GM20000 (cell line): ENCODE results near the gene PACS1.
A peak's percentile ranks its signal among the peaks of the same experiment; 100 is the strongest.

ENCODE experiments used
- DNase-seq: peaks from one replicate; pipeline ENCODE4 v3.0.0; 2012; ENCODE audit warnings: low spot score
- TF ChIP-seq, protein P1 (sequence below): IDR thresholded peaks from 2 replicates; pipeline ENCODE4 v1.5.1; 2012; ENCODE audit warnings: mild to moderate bottlenecking, control low read depth; ENCODE audit errors: extremely low read depth, missing control alignments

PACS1 gene

DNA sequence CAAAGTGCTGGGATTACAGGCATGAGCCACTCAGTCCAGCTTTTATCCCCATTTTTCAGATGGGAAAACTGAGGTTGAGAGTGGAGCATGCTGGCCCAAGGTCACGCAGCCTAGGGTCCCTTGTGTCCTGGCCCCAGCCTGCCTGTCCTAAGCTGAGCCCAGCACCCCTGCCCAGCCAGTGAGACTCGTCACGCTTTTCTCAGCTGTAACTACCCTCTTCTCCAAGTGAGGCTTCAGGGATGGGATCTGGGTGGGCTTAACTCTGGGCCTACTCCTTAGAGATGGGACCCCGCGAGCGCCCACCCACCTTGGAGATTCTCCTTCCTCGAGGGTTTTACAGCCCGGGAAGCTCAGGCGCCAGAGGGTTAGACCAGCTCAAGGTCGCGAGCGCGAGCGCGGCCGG lies 221.2 kb downstream of the PACS1 start:
- no peak for DNase-seq
- TF ChIP-seq, protein P1, sequence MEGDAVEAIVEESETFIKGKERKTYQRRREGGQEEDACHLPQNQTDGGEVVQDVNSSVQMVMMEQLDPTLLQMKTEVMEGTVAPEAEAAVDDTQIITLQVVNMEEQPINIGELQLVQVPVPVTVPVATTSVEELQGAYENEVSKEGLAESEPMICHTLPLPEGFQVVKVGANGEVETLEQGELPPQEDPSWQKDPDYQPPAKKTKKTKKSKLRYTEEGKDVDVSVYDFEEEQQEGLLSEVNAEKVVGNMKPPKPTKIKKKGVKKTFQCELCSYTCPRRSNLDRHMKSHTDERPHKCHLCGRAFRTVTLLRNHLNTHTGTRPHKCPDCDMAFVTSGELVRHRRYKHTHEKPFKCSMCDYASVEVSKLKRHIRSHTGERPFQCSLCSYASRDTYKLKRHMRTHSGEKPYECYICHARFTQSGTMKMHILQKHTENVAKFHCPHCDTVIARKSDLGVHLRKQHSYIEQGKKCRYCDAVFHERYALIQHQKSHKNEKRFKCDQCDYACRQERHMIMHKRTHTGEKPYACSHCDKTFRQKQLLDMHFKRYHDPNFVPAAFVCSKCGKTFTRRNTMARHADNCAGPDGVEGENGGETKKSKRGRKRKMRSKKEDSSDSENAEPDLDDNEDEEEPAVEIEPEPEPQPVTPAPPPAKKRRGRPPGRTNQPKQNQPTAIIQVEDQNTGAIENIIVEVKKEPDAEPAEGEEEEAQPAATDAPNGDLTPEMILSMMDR: no peak

DNA sequence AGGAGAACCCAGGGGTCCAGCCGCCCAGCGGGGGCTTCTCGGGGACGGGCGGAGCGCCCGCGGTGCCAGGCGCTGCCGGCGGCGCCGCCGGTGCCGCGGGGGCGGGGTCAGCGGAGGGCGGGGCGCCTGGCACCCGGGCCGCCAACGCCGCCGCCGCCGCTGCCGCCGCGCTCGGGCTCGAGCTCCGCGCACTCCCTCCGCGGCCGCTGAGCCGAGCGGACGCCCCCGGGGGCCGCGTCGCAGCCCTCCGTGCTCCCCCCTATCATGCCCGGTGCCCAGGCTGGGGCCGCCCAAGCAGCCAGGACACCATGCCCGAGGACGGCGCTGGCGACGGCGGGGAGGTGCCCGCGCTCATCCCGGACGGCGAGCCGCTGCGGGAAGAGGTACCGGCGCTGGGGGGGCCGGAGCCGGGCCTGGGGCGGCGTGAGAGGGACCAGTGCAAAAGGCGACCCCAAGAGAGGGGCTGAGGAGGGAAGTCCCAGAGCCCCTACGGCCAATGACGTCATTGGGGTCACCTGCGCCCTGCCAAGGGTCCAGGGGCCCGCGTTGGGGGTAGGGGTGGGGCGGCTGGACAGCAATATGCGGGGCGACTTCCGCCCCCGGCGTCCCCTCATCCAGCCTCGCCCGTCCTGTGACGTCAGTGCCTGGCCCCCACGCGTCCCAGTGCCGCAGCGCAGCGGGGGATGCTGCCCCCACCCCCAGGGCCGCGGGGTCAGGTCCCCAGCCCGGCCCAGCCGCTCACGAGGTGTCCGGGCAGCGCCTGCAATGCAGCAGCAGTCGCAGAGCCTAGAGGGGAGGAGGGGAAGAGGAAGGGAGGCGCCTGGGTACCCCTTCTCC lies 221.9 kb downstream of the PACS1 start, which contains the start of gene TMEM151A:
TMEM151A (plus strand) TSS at position 189 of the 837 bp plus-strand sequence; CDS start at position 309, 120 bp downstream.
- no peak for DNase-seq
- TF ChIP-seq, protein P1: no peak

DNA sequence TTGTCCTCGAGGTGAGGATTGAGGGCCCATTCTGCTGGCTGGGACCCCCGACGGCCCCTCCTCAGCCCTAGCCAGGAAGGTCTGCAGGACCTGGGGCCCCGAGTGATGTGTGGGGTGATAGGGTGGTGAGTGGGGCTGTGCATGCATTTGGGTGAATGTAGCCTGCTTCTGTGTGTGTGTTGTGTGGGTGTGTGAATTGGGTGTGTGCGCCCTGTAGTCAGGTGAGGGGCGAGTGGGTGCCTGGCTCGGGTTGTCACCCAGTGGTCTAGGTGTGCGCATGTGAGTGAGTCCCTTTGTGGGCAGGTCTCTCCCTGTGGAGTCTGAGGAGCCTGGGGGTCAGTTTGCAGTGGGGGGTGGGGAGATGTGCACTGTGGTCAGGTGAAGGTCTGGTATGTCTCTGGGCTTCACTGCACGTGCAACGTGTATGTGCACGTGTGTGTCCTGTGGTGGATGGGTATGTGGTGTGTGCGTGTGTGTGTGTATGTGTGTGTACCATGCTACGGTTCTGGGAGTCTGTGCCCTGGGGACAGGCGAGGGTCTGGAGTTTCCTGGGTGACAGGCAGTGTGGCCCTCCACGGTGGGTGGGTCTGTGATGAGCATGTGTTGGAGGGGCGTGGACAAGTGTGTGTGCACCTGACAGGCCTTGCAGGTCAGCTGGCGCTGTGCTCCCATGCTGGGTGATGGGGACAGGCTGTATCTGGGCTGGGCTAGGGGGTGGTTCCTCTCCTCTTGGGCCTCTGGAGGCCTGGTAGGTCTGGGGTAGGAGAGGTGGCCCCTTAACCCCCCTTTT lies 222.7 kb downstream of the PACS1 start:
- no peak for DNase-seq
- TF ChIP-seq, protein P1: no peak

DNA sequence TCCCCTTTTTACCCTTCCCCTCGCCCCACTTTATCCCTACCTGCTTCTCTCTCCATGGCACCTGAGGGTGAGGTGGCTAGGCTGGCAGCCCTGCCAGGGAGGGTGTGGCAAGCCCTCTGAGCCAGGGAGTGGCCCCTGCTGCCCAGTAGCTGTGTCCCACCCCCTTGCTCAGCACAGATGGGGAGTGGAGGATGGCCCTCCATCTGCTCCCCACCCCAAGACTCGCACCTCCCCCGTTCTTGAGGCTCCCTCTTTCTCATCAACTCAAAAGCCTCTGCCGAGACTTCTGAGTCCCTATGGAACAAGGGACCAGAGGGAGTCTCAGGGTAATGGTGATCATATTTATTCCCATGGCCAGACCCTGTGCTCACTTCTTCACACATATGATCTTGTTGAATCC lies 223.3 kb downstream of the PACS1 start:
- TF ChIP-seq, protein P1: no peak
- DNase-seq: no peak

DNA sequence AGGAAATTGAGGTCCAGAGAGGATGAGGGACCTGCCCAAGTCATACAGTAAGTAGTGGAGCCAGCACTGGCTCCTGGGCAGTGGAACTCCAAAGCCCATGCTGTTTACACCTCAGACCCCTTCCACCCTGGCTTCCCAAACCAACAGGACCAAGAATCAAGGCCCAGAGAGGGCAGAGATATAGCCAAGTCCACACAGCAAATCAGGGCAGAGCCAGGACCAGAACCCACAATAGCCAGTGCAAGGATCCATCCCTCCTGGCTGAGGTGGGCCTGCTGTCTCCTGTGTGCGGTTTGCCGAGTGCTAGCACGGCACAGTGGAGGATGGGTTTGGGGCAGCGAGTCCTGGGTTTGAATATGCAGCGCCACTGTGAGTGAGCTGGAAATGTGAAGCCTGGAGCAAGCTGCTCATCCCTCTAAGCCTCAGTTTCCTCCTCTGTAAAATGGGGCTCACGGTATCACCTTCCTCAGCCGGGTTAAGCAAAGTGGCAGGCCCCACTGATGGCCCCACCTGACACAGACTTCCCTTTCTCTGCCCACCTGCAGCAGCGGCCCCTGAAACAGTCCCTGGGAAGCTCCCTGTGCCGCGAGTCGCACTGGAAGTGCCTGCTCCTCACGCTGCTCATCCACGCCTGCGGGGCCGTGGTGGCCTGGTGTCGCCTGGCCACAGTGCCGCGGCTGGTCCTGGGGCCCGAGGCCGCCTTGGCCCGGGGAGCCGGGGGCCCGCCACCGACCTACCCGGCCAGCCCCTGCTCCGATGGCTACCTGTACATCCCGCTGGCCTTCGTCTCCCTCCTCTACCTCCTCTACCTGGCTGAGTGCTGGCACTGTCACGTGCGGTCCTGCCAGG lies 223.9 kb downstream of the PACS1 start:
- peak; percentile 19 for DNase-seq
- TF ChIP-seq, protein P1: no peak
